PC-9 (cell line): ENCODE results near the gene SCN1A. TPM values are rescaled to one million over a fixed set of nuclear protein-coding genes. Genes with fewer than 3 reads are reported as not detected.

Source experiments
- Bru-seq: library from RNA; stranded (reverse); fragments of 400-500 nt; gene quantifications from one replicate; lab custom pipeline; 2021; lab: Mats Ljungman, UMichigan
- BruChase-seq, 2 experiments: library from RNA; stranded (reverse); fragments of 400-500 nt; gene quantifications; one replicate each; lab custom pipeline; 2021; lab: Mats Ljungman, UMichigan
- BruUV-seq: library from RNA; stranded (reverse); fragments of 400-500 nt; replicated peaks from 2 replicates; lab custom pipeline; 2021; lab: Mats Ljungman, UMichigan
- CTCF ChIA-PET: fragments of 300-600 bp; sonication (Branson Sonifier 250); formaldehyde crosslinking; loops from one replicate; lab custom pipeline; 2022; ENCODE audit warnings: antibody characterized with exemption; lab: Charles Lee
- POLR2A ChIA-PET: fragments of 300-600 bp; sonication (Branson Sonifier 250); formaldehyde crosslinking; loops from one replicate; lab custom pipeline; 2022; ENCODE audit warnings: antibody characterized with exemption; ENCODE audit not compliant: unreplicated experiment; lab: Charles Lee
- DNase-seq, 2 experiments: peaks; one replicate each; pipeline versions ENCODE4 v3.0.0 to v3.0.0-alpha.2; 2015 to 2022; ENCODE audit warnings: mixed read lengths in 1 of 2
- H2AFZ ChIP-seq: fragments of 200-600 bp; sonication (generic); 2 replicates; pipeline ENCODE4 v1.8.1; 2017; ENCODE audit warnings: antibody characterized with exemption
- H3F3A ChIP-seq: fragments of 200-600 bp; sonication (generic); 2 replicates; pipeline ENCODE4 v1.8.1; 2017; ENCODE audit warnings: antibody characterized with exemption, mild to moderate bottlenecking, low read depth; ENCODE audit not compliant: insufficient read depth
- H3K27ac ChIP-seq: fragments of 200-600 bp; sonication (generic); 2 replicates; pipeline ENCODE4 v1.6.1; 2016; ENCODE audit warnings: mixed run types
- H3K27me3 ChIP-seq: fragments of 200-600 bp; sonication (generic); 2 replicates; pipeline ENCODE4 v1.6.1; 2016; ENCODE audit warnings: low read depth, mixed run types; ENCODE audit not compliant: insufficient read depth
- H3K36me3 ChIP-seq: fragments of 200-600 bp; sonication (generic); 2 replicates; pipeline ENCODE4 v1.6.1; 2016; ENCODE audit warnings: low read depth, mixed run types
- H3K4me1 ChIP-seq: fragments of 200-600 bp; sonication (generic); replicated peaks from 2 replicates; pipeline ENCODE4 v1.6.1; 2016; ENCODE audit warnings: mixed run types; ENCODE audit not compliant: insufficient read depth
- H3K4me2 ChIP-seq: fragments of 200-600 bp; sonication (generic); 2 replicates; pipeline ENCODE4 v1.6.1; 2017; ENCODE audit warnings: mixed run types
- H3K4me3 ChIP-seq: fragments of 200-600 bp; sonication (generic); 2 replicates; pipeline ENCODE4 v1.6.1; 2016; ENCODE audit warnings: mixed run types
- H3K79me2 ChIP-seq: fragments of 200-600 bp; sonication (generic); 2 replicates; pipeline ENCODE4 v1.6.1; 2017; ENCODE audit warnings: low read depth, mixed run types
- H3K9me2 ChIP-seq: fragments of 200-600 bp; sonication (generic); 2 replicates; pipeline ENCODE4 v1.8.1; 2017; ENCODE audit warnings: mild to moderate bottlenecking; ENCODE audit not compliant: insufficient read depth
- H3K9me3 ChIP-seq: fragments of 200-600 bp; sonication (generic); 2 replicates; pipeline ENCODE4 v1.8.1; 2016; ENCODE audit warnings: low read depth; ENCODE audit not compliant: insufficient read depth
- H4K20me1 ChIP-seq: fragments of 200-600 bp; sonication (generic); 2 replicates; pipeline ENCODE4 v1.8.1; 2017; ENCODE audit not compliant: insufficient read depth
- CTCF ChIP-seq: fragments of 200-600 bp; sonication (generic); conservative IDR thresholded peaks from 2 replicates; pipeline ENCODE4 v1.6.1; 2017; ENCODE audit warnings: mixed run types, antibody characterized with exemption, mild to moderate bottlenecking, moderate library complexity
- EZH2 ChIP-seq: fragments of 200-600 bp; sonication (generic); IDR thresholded peaks from 2 replicates; pipeline ENCODE4 v1.8.0; 2017; ENCODE audit warnings: antibody characterized with exemption, low read depth
- intact Hi-C: fragments of 100-400 bp; cut with micrococcal nuclease; formaldehyde crosslinking; loops from one replicate; pipeline ENCODE4 v1.10.0; 2022; ENCODE audit not compliant: unreplicated experiment
- long read RNA-seq: library from polyadenylated mRNA; stranded (forward); transcript quantifications from one replicate; pipeline ENCODE4 v2.0.0, GENCODE V29; 2022
- total RNA-seq: library from RNA; stranded (reverse); gene quantifications from 2 replicates; pipeline ENCODE4 v1.2.3, GENCODE V29; 2021

SCN1A gene
- total RNA-seq (not detected in 2 replicates), Bru-seq, nascent RNA (percentile 1 among the genes with signal in this experiment), BruChase-seq, experiment 1, labeled RNA remaining after a 2-hour chase (percentile 3 among the genes with signal in this experiment), BruChase-seq, experiment 2, labeled RNA remaining after a 6-hour chase (percentile 2 among the genes with signal in this experiment)
- long read RNA-seq: 0 reads

GRCh38 chr2:166127217-166128155 is at the start of gene SCN1A:
Gene SCN1A, minus strand, starts transcription at chr2:166128020. Its CDS starts 54,399 bp downstream, at chr2:166073621.
- no TSS peak for BruUV-seq
- POLR2A ChIA-PET: interaction anchor here (0.5 kb wide), 1 partner anchor 126 kb away, joined by 13 read pairs; no protein-coding TSS in a partner anchor
- no peaks in the 10 kb centered on the region for H3F3A ChIP-seq
- no peak within 1 kb of the TSS for H2AFZ ChIP-seq
- H3K36me3 ChIP-seq: no peaks in the 10 kb centered on the region
- no peak within 1 kb of the TSS for H3K27ac ChIP-seq
- CTCF ChIA-PET: interaction anchor here (0.5 to 0.7 kb wide), 7 partner anchors 174 to 1518 kb away, joined by 3 to 11 read pairs (median 5); partner anchors contain the start of gene SCN2A
- no peaks in the 10 kb centered on the region for H4K20me1 ChIP-seq
- H3K4me2 ChIP-seq: no peak within 1 kb of the TSS
- no peaks in the 10 kb centered on the region for H3K79me2 ChIP-seq
- no peaks in the 10 kb centered on the region for H3K4me1 ChIP-seq
- no peaks in the 10 kb centered on the region for H3K27me3 ChIP-seq
- H3K9me3 ChIP-seq: no peaks in the 10 kb centered on the region
- DNase-seq: peak in 1 of 2 experiments; percentile 3
- no peak within 1 kb of the TSS for H3K4me3 ChIP-seq
- TF ChIP-seq CTCF (peak; percentile 67), EZH2 (no peak)
- intact Hi-C loops: loop anchor here (5.0 to 10.0 kb wide), 2 partner anchors 175 to 1113 kb away; partner anchors contain the start of gene TTC21B
- no peaks in the 10 kb centered on the region for H3K9me2 ChIP-seq

- no peak for DNase-seq
- no TSS peak for BruUV-seq
- H4K20me1 ChIP-seq: no peaks in the 10 kb centered on the region
- H3F3A ChIP-seq: no peaks in the 10 kb centered on the region
- H3K79me2 ChIP-seq: no peaks in the 10 kb centered on the region
- no peaks in the 10 kb centered on the region for H3K9me3 ChIP-seq
- H3K4me2 ChIP-seq: no peak overlapping the region
- no peaks in the 10 kb centered on the region for H3K36me3 ChIP-seq
- TF ChIP-seq EZH2: no peak
- no peak for TF ChIP-seq CTCF
- H2AFZ ChIP-seq: no peak overlapping the region
- H3K27ac ChIP-seq: no peak overlapping the region
- H3K4me1 ChIP-seq: no peaks in the 10 kb centered on the region
- H3K9me2 ChIP-seq: no peaks in the 10 kb centered on the region
- intact Hi-C loops: no loop called here
- no peaks in the 10 kb centered on the region for H3K27me3 ChIP-seq
- POLR2A ChIA-PET: no interaction called here
- no peak overlapping the region for H3K4me3 ChIP-seq
- CTCF ChIA-PET: no interaction called here
Observed at GRCh38 chr2:166173263-166173662, 45.4 kb upstream of the SCN1A start.

- H3K4me3 ChIP-seq: no peak overlapping the region
- no peak overlapping the region for H3K27ac ChIP-seq
- no peaks in the 10 kb centered on the region for H3K9me2 ChIP-seq
- ChIA-PET POLR2A (no interaction called here), CTCF (no interaction called here)
- TF ChIP-seq EZH2 (no peak), CTCF (no peak)
- no peak overlapping the region for H2AFZ ChIP-seq
- no peaks in the 10 kb centered on the region for H3K79me2 ChIP-seq
- intact Hi-C loops: no loop called here
- H3F3A ChIP-seq: no peaks in the 10 kb centered on the region
- no peaks in the 10 kb centered on the region for H3K36me3 ChIP-seq
- DNase-seq: no peak
- no peaks in the 10 kb centered on the region for H4K20me1 ChIP-seq
- H3K4me1 ChIP-seq: no peaks in the 10 kb centered on the region
- no peaks in the 10 kb centered on the region for H3K27me3 ChIP-seq
- H3K9me3 ChIP-seq: no peaks in the 10 kb centered on the region
- H3K4me2 ChIP-seq: no peak overlapping the region
- BruUV-seq: no TSS peak
Observed at GRCh38 chr2:166171216-166171615, 43.4 kb upstream of the SCN1A start.
